WI38 (cell line): ENCODE data around the gene SPOCK1.

Experiments
- H3K4me3 ChIP-seq: 2 replicates; pipeline ENCODE4 v1.5.1; 2011; ENCODE audit warnings: low read depth, mild to moderate bottlenecking, control low read depth, low read length
- CTCF ChIP-seq: IDR thresholded peaks from 2 replicates; pipeline ENCODE4 v1.5.1; 2012; ENCODE audit warnings: low read depth, mild to moderate bottlenecking, control low read depth, low read length

SPOCK1 gene

GRCh38 chr5:137345396-137345795 is 153.7 kb downstream of the SPOCK1 start:
- no peak for TF ChIP-seq CTCF
- no peak overlapping the region for H3K4me3 ChIP-seq

- no peak overlapping the region for H3K4me3 ChIP-seq
These were observed 154.3 kb downstream of the SPOCK1 start for GRCh38 chr5:137344723-137345322.

GRCh38 chr5:137344021-137344420 is 155.1 kb downstream of the SPOCK1 start:
- TF ChIP-seq CTCF = no peak
- no peak overlapping the region for H3K4me3 ChIP-seq

More at GRCh38 chr5:137344723-137345322, 154.3 kb downstream of the SPOCK1 start:
- peak; percentile 98 for TF ChIP-seq CTCF

- TF ChIP-seq CTCF = no peak
These were observed 156.4 kb downstream of the SPOCK1 start for GRCh38 chr5:137342764-137343163.

GRCh38 chr5:137341831-137342230 is 157.3 kb downstream of the SPOCK1 start:
- no peak for TF ChIP-seq CTCF
- no peak overlapping the region for H3K4me3 ChIP-seq

More at GRCh38 chr5:137342764-137343163, 156.4 kb downstream of the SPOCK1 start:
- H3K4me3 ChIP-seq = no peak overlapping the region

- TF ChIP-seq CTCF = no peak
- H3K4me3 ChIP-seq = no peak overlapping the region
These were observed 158.2 kb downstream of the SPOCK1 start for GRCh38 chr5:137340881-137341280.

- no peak for TF ChIP-seq CTCF
- no peak overlapping the region for H3K4me3 ChIP-seq
These were observed 162.5 kb downstream of the SPOCK1 start for GRCh38 chr5:137336565-137337120.
